ENCODE measurements around the gene CLNK.

CLNK gene

GRCh38 chr4:10438924-10439323 is 245.6 kb downstream of the CLNK start:
- DNase-seq, result no peak

- DNase-seq, result no peak
These were observed 246.8 kb downstream of the CLNK start for GRCh38 chr4:10437735-10438134.

All from hematopoietic multipotent progenitor cell treated with erythropoietin and hydrocortisone succinate and interleukin-3 and kit ligand, for 6 days (in vitro differentiated cells).